Measurements from ENCODE around the gene RGS9. TPM values are rescaled to one million over a fixed set of nuclear protein-coding genes. Genes with fewer than 3 reads are reported as not detected.
A peak's percentile ranks its signal among the peaks of the same experiment; 100 is the strongest.
"Not testable (repeated sequence)": the region's sequence is repeated elsewhere in the genome, so short reads cannot be mapped to it uniquely, and the experiment has no call there.

The RGS9 gene
- total and polyA plus RNA-seq, 5 experiments from 2014 or later: 0.25 to 6.3 (median 0.49) TPM; not detected in 2

GRCh38 chr17:65194670-65195334 is 57.6 kb downstream of the RGS9 start:
- DNase-seq (no peak), ATAC-seq (no peak)
- H3K4me3 Mint-ChIP-seq: no peak overlapping the region
- no peaks in the 10 kb centered on the region for H3K27me3 Mint-ChIP-seq
- H3K27ac Mint-ChIP-seq: peak overlapping the region in 2 of 10 donors; percentile 1 to 33
- POLR2A ChIA-PET: interaction anchor here (1.4 kb wide), 1 partner anchor 21 kb away, joined by 3 read pairs; no protein-coding TSS in a partner anchor
- H3K9me3 Mint-ChIP-seq: no peaks in the 10 kb centered on the region
- peaks cover 0 to 10% (median 2%) of the 10 kb centered on the region in 4 donors for H3K4me1 Mint-ChIP-seq
- H3K36me3 Mint-ChIP-seq: no peaks in the 10 kb centered on the region

- POLR2A ChIA-PET: no interaction called here
- Mint-ChIP-seq H3K36me3 (no peaks in the 10 kb centered on the region), H3K27ac (no peak overlapping the region), H3K4me1 (peaks cover 0 to 10% (median 2%) of the 10 kb centered on the region in 4 donors), H3K9me3 (no peaks in the 10 kb centered on the region), H3K4me3 (no peak overlapping the region), H3K27me3 (no peaks in the 10 kb centered on the region)
- no peak for DNase-seq
- ATAC-seq: no peak
Measured at GRCh38 chr17:65195716-65196115, 58.5 kb downstream of the RGS9 start.

- ATAC-seq (no peak), DNase-seq (no peak)
- Mint-ChIP-seq H3K4me1 (peaks cover 0 to 10% (median 2%) of the 10 kb centered on the region in 4 donors), H3K4me3 (no peak overlapping the region), H3K36me3 (no peaks in the 10 kb centered on the region), H3K27me3 (peaks cover 0 to 7% (median 0%) of the 10 kb centered on the region in 5 donors), H3K9me3 (no peaks in the 10 kb centered on the region), H3K27ac (peak overlapping the region in 1 of 10 donors; percentile 20)
- POLR2A ChIA-PET: no interaction called here
Measured at GRCh38 chr17:65196617-65197016, 59.4 kb downstream of the RGS9 start.

- no peak for DNase-seq
- H3K27ac Mint-ChIP-seq: peak overlapping the region in 1 of 10 donors; percentile 22
- peaks cover 0 to 13% (median 0%) of the 10 kb centered on the region in 5 donors for H3K27me3 Mint-ChIP-seq
- H3K36me3 Mint-ChIP-seq: no peaks in the 10 kb centered on the region
- no peak for ATAC-seq
- H3K4me3 Mint-ChIP-seq: no peak overlapping the region
- no peaks in the 10 kb centered on the region for H3K9me3 Mint-ChIP-seq
- POLR2A ChIA-PET: interaction anchor here (1.2 kb wide), 1 partner anchor 18 kb away, joined by 3 read pairs; no protein-coding TSS in a partner anchor
- peaks cover 0 to 5% (median 2%) of the 10 kb centered on the region in 4 donors for H3K4me1 Mint-ChIP-seq
Measured at GRCh38 chr17:65197201-65197600, 60.0 kb downstream of the RGS9 start.

GRCh38 chr17:65198653-65199382 is 61.6 kb downstream of the RGS9 start:
- POLR2A ChIA-PET: interaction anchor here (0.7 kb wide), 1 partner anchor 351 kb away, joined by 3 read pairs; no protein-coding TSS in a partner anchor
- H3K27ac Mint-ChIP-seq: peak overlapping the region in 1 of 10 donors; percentile 18
- ATAC-seq (peak; percentile 50 to 52), DNase-seq (peak in 3 of 10 donors; percentile 64 to 68 (median 64))
- peaks cover 0 to 17% (median 0%) of the 10 kb centered on the region in 5 donors for H3K27me3 Mint-ChIP-seq
- H3K4me3 Mint-ChIP-seq: no peak overlapping the region
- peaks cover 0 to 4% (median 2%) of the 10 kb centered on the region in 4 donors for H3K4me1 Mint-ChIP-seq
- H3K36me3 Mint-ChIP-seq: no peaks in the 10 kb centered on the region
- H3K9me3 Mint-ChIP-seq: no peaks in the 10 kb centered on the region

- no peak overlapping the region for H3K4me3 Mint-ChIP-seq
- DNase-seq (no peak), ATAC-seq (no peak)
- no peaks in the 10 kb centered on the region for H3K9me3 Mint-ChIP-seq
- H3K27me3 Mint-ChIP-seq: peaks cover 0 to 17% (median 0%) of the 10 kb centered on the region in 5 donors
- peaks cover 0 to 4% (median 2%) of the 10 kb centered on the region in 4 donors for H3K4me1 Mint-ChIP-seq
- POLR2A ChIA-PET: no interaction called here
- H3K27ac Mint-ChIP-seq: no peak overlapping the region
- no peaks in the 10 kb centered on the region for H3K36me3 Mint-ChIP-seq
Measured at GRCh38 chr17:65201331-65201730, 64.2 kb downstream of the RGS9 start.

GRCh38 chr17:65202844-65203571 is 65.8 kb downstream of the RGS9 start:
- POLR2A ChIA-PET: interaction anchor here (0.5 kb wide), 1 partner anchor 399 kb away, joined by 3 read pairs; no protein-coding TSS in a partner anchor
- H3K27me3 Mint-ChIP-seq: peaks cover 0 to 17% (median 0%) of the 10 kb centered on the region in 5 donors
- H3K9me3 Mint-ChIP-seq: no peaks in the 10 kb centered on the region
- H3K27ac Mint-ChIP-seq: peak overlapping the region in 1 of 10 donors; percentile 11
- H3K4me1 Mint-ChIP-seq: peaks cover 0 to 4% (median 2%) of the 10 kb centered on the region in 4 donors
- no peak for ATAC-seq
- no peaks in the 10 kb centered on the region for H3K36me3 Mint-ChIP-seq
- H3K4me3 Mint-ChIP-seq: no peak overlapping the region
- no peak for DNase-seq

GRCh38 chr17:65204001-65204400 is 66.8 kb downstream of the RGS9 start:
- Mint-ChIP-seq H3K4me1 (no peaks in the 10 kb centered on the region), H3K27me3 (peaks cover 0 to 17% (median 0%) of the 10 kb centered on the region in 5 donors), H3K9me3 (no peaks in the 10 kb centered on the region), H3K36me3 (no peaks in the 10 kb centered on the region), H3K4me3 (no peak overlapping the region), H3K27ac (no peak overlapping the region)
- DNase-seq (no peak), ATAC-seq (no peak)
- POLR2A ChIA-PET: no interaction called here

- no peak overlapping the region for H3K4me3 Mint-ChIP-seq
- ATAC-seq: no peak
- no peaks in the 10 kb centered on the region for H3K36me3 Mint-ChIP-seq
- no peak overlapping the region for H3K27ac Mint-ChIP-seq
- POLR2A ChIA-PET: no interaction called here
- H3K9me3 Mint-ChIP-seq: no peaks in the 10 kb centered on the region
- H3K4me1 Mint-ChIP-seq: no peaks in the 10 kb centered on the region
- DNase-seq: no peak
- H3K27me3 Mint-ChIP-seq: peaks cover 0 to 17% (median 0%) of the 10 kb centered on the region in 5 donors
Measured at GRCh38 chr17:65205655-65206054, 68.5 kb downstream of the RGS9 start.

GRCh38 chr17:65207448-65207847 is 70.3 kb downstream of the RGS9 start:
- POLR2A ChIA-PET, ATAC-seq: not testable (repeated sequence)
- peaks cover 2 to 15% (median 4%) of the 10 kb centered on the region in 5 donors for H3K27me3 Mint-ChIP-seq

GRCh38 chr17:65208717-65209116 is 71.5 kb downstream of the RGS9 start:
- H3K36me3 Mint-ChIP-seq: no peaks in the 10 kb centered on the region
- DNase-seq (no peak), ATAC-seq (no peak)
- H3K27ac Mint-ChIP-seq: peak overlapping the region in 1 of 10 donors; percentile 10
- H3K4me1 Mint-ChIP-seq: no peaks in the 10 kb centered on the region
- POLR2A ChIA-PET: no interaction called here
- no peaks in the 10 kb centered on the region for H3K9me3 Mint-ChIP-seq
- peaks cover 2 to 16% (median 7%) of the 10 kb centered on the region in 5 donors for H3K27me3 Mint-ChIP-seq
- no peak overlapping the region for H3K4me3 Mint-ChIP-seq

More at GRCh38 chr17:65207448-65207847, 70.3 kb downstream of the RGS9 start:
- not testable (repeated sequence) for H3K4me1 Mint-ChIP-seq, H3K9me3 Mint-ChIP-seq, H3K27ac Mint-ChIP-seq, DNase-seq, H3K36me3 Mint-ChIP-seq, H3K4me3 Mint-ChIP-seq

GRCh38 chr17:65218261-65218660 is 81.1 kb downstream of the RGS9 start:
- no peaks in the 10 kb centered on the region for H3K36me3 Mint-ChIP-seq
- H3K9me3 Mint-ChIP-seq: peaks cover 0 to 2% (median 0%) of the 10 kb centered on the region in 9 donors
- POLR2A ChIA-PET: no interaction called here
- DNase-seq (no peak), ATAC-seq (no peak)
- no peak overlapping the region for H3K27ac Mint-ChIP-seq
- H3K4me3 Mint-ChIP-seq: no peak overlapping the region
- peaks cover 12 to 36% (median 23%) of the 10 kb centered on the region in 5 donors for H3K27me3 Mint-ChIP-seq
- H3K4me1 Mint-ChIP-seq: peaks cover 0 to 6% (median 0%) of the 10 kb centered on the region in 4 donors
